ENCODE results near the gene PIGM.

The PIGM gene

GRCh38 chr1:160031365-160032164 is at the start of gene PIGM:
Gene PIGM (minus strand): TSS chr1:160031990. CDS start chr1:160031739, 251 bp downstream.
- in situ Hi-C loops (cut with MboI; ENCODE audit: low sequenced_read_pairs, unreplicated experiment): no loop called here
- peak; percentile 93 for DNase-seq (ENCODE audit: low spot score)
- TF ChIP-seq, protein P1, sequence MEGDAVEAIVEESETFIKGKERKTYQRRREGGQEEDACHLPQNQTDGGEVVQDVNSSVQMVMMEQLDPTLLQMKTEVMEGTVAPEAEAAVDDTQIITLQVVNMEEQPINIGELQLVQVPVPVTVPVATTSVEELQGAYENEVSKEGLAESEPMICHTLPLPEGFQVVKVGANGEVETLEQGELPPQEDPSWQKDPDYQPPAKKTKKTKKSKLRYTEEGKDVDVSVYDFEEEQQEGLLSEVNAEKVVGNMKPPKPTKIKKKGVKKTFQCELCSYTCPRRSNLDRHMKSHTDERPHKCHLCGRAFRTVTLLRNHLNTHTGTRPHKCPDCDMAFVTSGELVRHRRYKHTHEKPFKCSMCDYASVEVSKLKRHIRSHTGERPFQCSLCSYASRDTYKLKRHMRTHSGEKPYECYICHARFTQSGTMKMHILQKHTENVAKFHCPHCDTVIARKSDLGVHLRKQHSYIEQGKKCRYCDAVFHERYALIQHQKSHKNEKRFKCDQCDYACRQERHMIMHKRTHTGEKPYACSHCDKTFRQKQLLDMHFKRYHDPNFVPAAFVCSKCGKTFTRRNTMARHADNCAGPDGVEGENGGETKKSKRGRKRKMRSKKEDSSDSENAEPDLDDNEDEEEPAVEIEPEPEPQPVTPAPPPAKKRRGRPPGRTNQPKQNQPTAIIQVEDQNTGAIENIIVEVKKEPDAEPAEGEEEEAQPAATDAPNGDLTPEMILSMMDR (IDR thresholded peaks at IDR 0.05; ENCODE audit: borderline replicate concordance, control extremely low read depth, extremely low read depth, insufficient read depth, missing control alignments): no peak

GRCh38 chr1:160081261-160081936 is 49.6 kb upstream of the PIGM start, which contains the start of gene KCNJ9:
Gene KCNJ9 (plus strand): TSS chr1:160081538. CDS start chr1:160084031, 2,493 bp downstream.
- TF ChIP-seq, protein P1 (IDR thresholded peaks at IDR 0.05; ENCODE audit: borderline replicate concordance, control extremely low read depth, extremely low read depth, insufficient read depth, missing control alignments): no peak
- in situ Hi-C loops (cut with MboI; ENCODE audit: low sequenced_read_pairs, unreplicated experiment): no loop called here
- DNase-seq (ENCODE audit: low spot score): no peak

GRCh38 chr1:160080381-160081100 is 48.8 kb upstream of the PIGM start:
- TF ChIP-seq, protein P1 (IDR thresholded peaks at IDR 0.05; ENCODE audit: borderline replicate concordance, control extremely low read depth, extremely low read depth, insufficient read depth, missing control alignments): no peak
- no peak for DNase-seq (ENCODE audit: low spot score)
- in situ Hi-C loops (cut with MboI; ENCODE audit: low sequenced_read_pairs, unreplicated experiment): no loop called here

DNA sequence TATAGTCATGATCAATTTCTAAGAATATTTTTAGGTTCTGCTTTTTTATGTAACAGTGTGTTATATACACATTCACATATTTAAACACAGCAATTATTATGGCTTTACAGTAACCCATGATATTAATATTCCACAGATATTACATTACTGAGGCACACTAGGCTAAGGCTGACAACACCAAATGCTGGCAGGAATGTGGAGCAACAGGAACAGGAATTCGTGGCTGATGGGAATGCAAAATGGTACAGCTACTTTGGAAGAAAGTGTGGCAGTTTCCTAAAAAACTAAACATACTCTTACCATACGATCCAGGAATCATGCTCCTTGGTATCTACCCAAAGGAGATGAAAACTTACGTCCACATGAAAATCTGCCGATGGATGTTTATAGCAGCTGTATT is 47.7 kb upstream of the PIGM start:
- TF ChIP-seq, protein P1 (IDR thresholded peaks at IDR 0.05; ENCODE audit: borderline replicate concordance, control extremely low read depth, extremely low read depth, insufficient read depth, missing control alignments): no peak
- DNase-seq (ENCODE audit: low spot score): no peak
- in situ Hi-C loops (cut with MboI; ENCODE audit: low sequenced_read_pairs, unreplicated experiment): no loop called here

DNA sequence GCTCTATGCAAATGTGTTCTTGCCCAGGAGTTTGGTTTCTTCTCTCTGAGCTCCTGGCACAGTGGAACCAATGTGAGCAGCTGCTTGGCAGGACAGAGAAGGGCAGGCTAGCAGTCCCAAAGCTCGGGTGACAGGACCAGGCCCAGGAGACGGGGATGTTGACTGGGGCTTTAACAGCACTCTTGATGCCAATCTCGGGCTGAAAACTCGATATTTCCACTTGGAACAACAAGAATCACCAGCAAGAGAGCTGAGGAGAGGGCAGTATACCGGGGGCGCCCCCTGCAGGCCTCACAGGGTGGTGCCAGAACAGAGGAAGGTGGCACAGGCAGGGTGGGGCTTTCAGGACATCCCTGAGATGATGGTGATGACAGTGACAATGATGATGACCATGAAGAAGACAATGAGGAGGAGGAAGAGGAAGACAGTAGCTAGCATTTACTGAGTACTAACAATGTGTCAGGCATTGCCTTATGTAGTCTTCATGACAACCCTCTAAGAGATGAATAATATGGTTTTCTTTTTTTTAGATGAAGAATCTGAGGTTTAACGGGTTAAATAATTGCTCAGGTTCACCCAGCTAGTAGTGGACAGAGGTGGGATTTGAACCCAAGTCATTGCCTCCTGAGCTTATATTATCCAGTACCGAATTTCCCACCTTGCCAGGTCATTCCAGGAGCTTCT is 46.9 kb upstream of the PIGM start:
- in situ Hi-C loops (cut with MboI; ENCODE audit: low sequenced_read_pairs, unreplicated experiment): no loop called here
- TF ChIP-seq, protein P1 (IDR thresholded peaks at IDR 0.05; ENCODE audit: borderline replicate concordance, control extremely low read depth, extremely low read depth, insufficient read depth, missing control alignments): peak; percentile 80
- DNase-seq (ENCODE audit: low spot score): peak; percentile 77

DNA sequence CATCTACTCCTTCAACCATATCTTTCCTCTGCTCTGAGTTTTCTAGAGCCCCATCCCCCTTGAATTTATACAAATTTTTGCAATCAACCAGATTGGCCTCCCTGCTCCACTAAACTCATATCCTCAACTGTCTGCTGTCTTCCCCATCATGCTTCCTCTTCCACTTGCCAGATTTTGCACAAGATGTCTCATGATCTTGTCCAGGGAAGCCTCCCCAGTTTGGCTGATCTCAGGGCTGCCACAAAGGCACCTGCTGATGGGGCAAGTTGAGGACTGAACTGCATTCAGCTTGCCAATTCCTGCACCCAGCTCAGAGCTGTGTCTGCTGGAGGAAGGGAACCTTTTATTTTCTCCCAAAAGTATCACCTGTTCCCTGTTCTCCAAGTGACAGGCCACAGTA is 45.7 kb upstream of the PIGM start:
- in situ Hi-C loops (cut with MboI; ENCODE audit: low sequenced_read_pairs, unreplicated experiment): no loop called here
- no peak for DNase-seq (ENCODE audit: low spot score)
- TF ChIP-seq, protein P1 (IDR thresholded peaks at IDR 0.05; ENCODE audit: borderline replicate concordance, control extremely low read depth, extremely low read depth, insufficient read depth, missing control alignments): no peak

Measured in GM13976 (cell line).